Prostate gland (tissue), 2 donors: Measurements from ENCODE around the gene CPEB1.

Experiments used
- POLR2A ChIP-seq: fragments of 450-650 bp; IDR thresholded peaks from one replicate; pipeline ENCODE4 v1.6.1; 2016; ENCODE audit warnings: antibody characterized with exemption, mild to moderate bottlenecking
- POLR2AphosphoS5 ChIP-seq: sonication (generic); formaldehyde crosslinking; IDR thresholded peaks from one replicate; pipeline ENCODE4 v1.6.1; 2017; ENCODE audit warnings: antibody characterized with exemption
- TF ChIP-seq, protein P1 (sequence below), 4 experiments: fragments of 200-600 bp in 2 of 4; fragments of 450-650 bp in 2 of 4; sonication (generic) in 2 of 4; IDR thresholded peaks; 1 replicate in 3 of 4; 2 replicates in 1 of 4; pipeline ENCODE4 v1.5.1; 2016 to 2019; ENCODE audit warnings: antibody characterized with exemption in 4 of 4, mild to moderate bottlenecking in 2 of 4, moderate library complexity in 2 of 4

DNA sequence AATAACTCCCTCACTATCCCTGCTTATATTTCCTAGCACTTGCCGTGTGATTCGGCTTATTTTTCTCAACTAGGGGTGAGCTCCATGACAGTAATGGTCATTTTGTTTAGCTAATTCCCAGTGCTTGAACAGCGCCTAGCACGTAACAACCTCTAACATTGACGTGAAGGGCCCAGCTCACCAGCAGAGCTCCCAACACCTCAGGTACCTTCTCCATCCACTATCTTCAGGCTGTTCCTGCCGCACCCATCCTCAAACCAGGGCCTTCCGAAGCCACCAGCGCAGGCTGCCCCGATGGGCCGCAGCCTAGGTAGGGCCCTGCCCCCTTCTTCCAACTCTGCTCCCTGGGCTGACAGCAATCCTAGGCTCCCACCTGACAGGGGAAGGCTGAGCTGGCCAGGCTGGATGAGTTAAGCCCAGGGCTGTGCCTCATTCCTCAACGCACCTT, 106.2 kb downstream of the CPEB1 start:
- TF ChIP-seq, protein P1, sequence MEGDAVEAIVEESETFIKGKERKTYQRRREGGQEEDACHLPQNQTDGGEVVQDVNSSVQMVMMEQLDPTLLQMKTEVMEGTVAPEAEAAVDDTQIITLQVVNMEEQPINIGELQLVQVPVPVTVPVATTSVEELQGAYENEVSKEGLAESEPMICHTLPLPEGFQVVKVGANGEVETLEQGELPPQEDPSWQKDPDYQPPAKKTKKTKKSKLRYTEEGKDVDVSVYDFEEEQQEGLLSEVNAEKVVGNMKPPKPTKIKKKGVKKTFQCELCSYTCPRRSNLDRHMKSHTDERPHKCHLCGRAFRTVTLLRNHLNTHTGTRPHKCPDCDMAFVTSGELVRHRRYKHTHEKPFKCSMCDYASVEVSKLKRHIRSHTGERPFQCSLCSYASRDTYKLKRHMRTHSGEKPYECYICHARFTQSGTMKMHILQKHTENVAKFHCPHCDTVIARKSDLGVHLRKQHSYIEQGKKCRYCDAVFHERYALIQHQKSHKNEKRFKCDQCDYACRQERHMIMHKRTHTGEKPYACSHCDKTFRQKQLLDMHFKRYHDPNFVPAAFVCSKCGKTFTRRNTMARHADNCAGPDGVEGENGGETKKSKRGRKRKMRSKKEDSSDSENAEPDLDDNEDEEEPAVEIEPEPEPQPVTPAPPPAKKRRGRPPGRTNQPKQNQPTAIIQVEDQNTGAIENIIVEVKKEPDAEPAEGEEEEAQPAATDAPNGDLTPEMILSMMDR (IDR thresholded peaks at IDR 0.05): no peak
- TF ChIP-seq POLR2A: no peak
- no peak for TF ChIP-seq POLR2AphosphoS5
